SK-N-SH (cell line): Measurements from ENCODE around the gene AKAP6. TPM values are rescaled to one million over a fixed set of nuclear protein-coding genes. Genes with fewer than 3 reads are reported as not detected.

Source experiments
- CTCF ChIA-PET: fragments of 300-600, 350-600 bp; formaldehyde crosslinking; extraction: SDS; loops from one replicate; lab custom pipeline; 2021; lab: Yijun Ruan, JAX
- POLR2A ChIA-PET: fragments of 350-600 bp; sonication (Branson Sonifier 250); formaldehyde crosslinking; extraction: SDS; loops from one replicate; lab custom pipeline; 2020; ENCODE audit warnings: antibody characterized with exemption, inconsistent platforms; lab: Yijun Ruan, JAX
- DNase-seq: peaks from one replicate; pipeline ENCODE4 v3.0.0; 2012
- H2AFZ ChIP-seq: fragments of 200-600 bp; sonication (generic); 2 replicates; pipeline ENCODE4 v1.8.1; 2016; ENCODE audit warnings: antibody characterized with exemption, mild to moderate bottlenecking, low read depth
- H3F3A ChIP-seq: fragments of 200-600 bp; sonication (generic); replicated peaks from 2 replicates; pipeline ENCODE3; 2016; ENCODE audit warnings: antibody characterized with exemption, mild to moderate bottlenecking; ENCODE audit not compliant: insufficient read depth
- H3K27ac ChIP-seq, 2 experiments: fragments of 200-500 bp in 1 of 2; fragments of 200-600 bp in 1 of 2; sonication (Bioruptor generic) in 1 of 2; sonication (generic), shearing (Covaris generic) in 1 of 2; 2 replicates each; pipeline versions ENCODE4 v1.5.1 to v1.6.1; 2014 to 2016; ENCODE audit warnings: low read depth in 2 of 2, inconsistent platforms in 1 of 2, low read length in 1 of 2, mild to moderate bottlenecking in 1 of 2, mixed read lengths in 1 of 2
- H3K27me3 ChIP-seq: fragments of 200-600 bp; sonication (generic), shearing (Covaris generic); 2 replicates; pipeline ENCODE4 v1.6.1; 2016; ENCODE audit warnings: mixed run types; ENCODE audit not compliant: insufficient read depth
- H3K36me3 ChIP-seq, 2 experiments: fragments of 200-500 bp in 1 of 2; fragments of 200-600 bp in 1 of 2; sonication (Bioruptor generic) in 1 of 2; sonication (generic) in 1 of 2; replicated peaks in 1 of 2; 2 replicates each; pipeline versions ENCODE3 to v1.5.1; 2014 to 2016; ENCODE audit warnings: low read length in 1 of 2, mild to moderate bottlenecking in 1 of 2; ENCODE audit not compliant: insufficient read depth in 2 of 2, control insufficient read depth in 1 of 2
- H3K4me1 ChIP-seq, 2 experiments: fragments of 200-500 bp in 1 of 2; fragments of 200-600 bp in 1 of 2; sonication (Bioruptor generic) in 1 of 2; sonication (generic), shearing (Covaris generic) in 1 of 2; 2 replicates each; pipeline versions ENCODE4 v1.5.1 to v1.6.1; 2014 to 2016; ENCODE audit warnings: low read depth in 1 of 2, low read length in 1 of 2, mixed run types in 1 of 2; ENCODE audit not compliant: insufficient read depth in 2 of 2, control insufficient read depth in 1 of 2
- H3K4me2 ChIP-seq: fragments of 200-600 bp; sonication (generic), shearing (Covaris generic); 2 replicates; pipeline ENCODE4 v1.6.1; 2017; ENCODE audit warnings: mixed run types
- H3K4me3 ChIP-seq, 2 experiments: fragments of 200-500 bp in 1 of 2; fragments of 200-600 bp in 1 of 2; sonication (Bioruptor generic) in 1 of 2; sonication (generic), shearing (Covaris generic) in 1 of 2; 2 replicates each; pipeline versions ENCODE4 v1.5.1 to v1.8.1; 2014 to 2016; ENCODE audit warnings: low read depth in 2 of 2, inconsistent platforms in 1 of 2, low read length in 1 of 2, mild to moderate bottlenecking in 1 of 2, mixed read lengths in 1 of 2, moderate library complexity in 1 of 2
- H3K79me2 ChIP-seq: fragments of 200-600 bp; sonication (generic); 2 replicates; pipeline ENCODE4 v1.8.1; 2017; ENCODE audit warnings: mild to moderate bottlenecking; ENCODE audit not compliant: insufficient read depth
- H3K9ac ChIP-seq: fragments of 200-600 bp; sonication (generic); 2 replicates; pipeline ENCODE4 v1.6.1; 2017; ENCODE audit warnings: mixed run types
- H3K9me2 ChIP-seq: fragments of 200-600 bp; sonication (generic); 2 replicates; pipeline ENCODE4 v1.6.1; 2017; ENCODE audit warnings: mixed run types
- H3K9me3 ChIP-seq: fragments of 200-600 bp; sonication (generic); 2 replicates; pipeline ENCODE4 v1.6.1; 2017; ENCODE audit warnings: mixed run types, mild to moderate bottlenecking, moderate library complexity
- H4K20me1 ChIP-seq: fragments of 200-600 bp; sonication (generic); 2 replicates; pipeline ENCODE4 v1.6.1; 2017; ENCODE audit warnings: mild to moderate bottlenecking, mixed run types; ENCODE audit not compliant: insufficient read depth
- CHD2 ChIP-seq: fragments of 150-350 bp; IDR thresholded peaks from 2 replicates; pipeline ENCODE4 v1.6.1; 2018; ENCODE audit warnings: low read length; ENCODE audit not compliant: partially characterized antibody
- ELF1 ChIP-seq: IDR thresholded peaks from 2 replicates; pipeline ENCODE4 v1.4.0; 2012
- EP300 ChIP-seq, 2 experiments: IDR thresholded peaks; 2 replicates each; pipeline versions ENCODE4 v1.4.0 to v1.6.1; 2012; ENCODE audit warnings: borderline replicate concordance in 1 of 2, low read depth in 1 of 2, low read length in 1 of 2
- EZH2phosphoT487 ChIP-seq: fragments of 200-600 bp; sonication (generic); IDR thresholded peaks from 2 replicates; pipeline ENCODE4 v1.6.1; 2017; ENCODE audit warnings: low read depth, mixed run types, mild to moderate bottlenecking, antibody characterized with exemption, moderate library complexity, borderline replicate concordance
- FOSL2 ChIP-seq: IDR thresholded peaks from 2 replicates; pipeline ENCODE4 v1.4.0; 2012; ENCODE audit warnings: low read depth, mild to moderate bottlenecking, moderate library complexity, borderline replicate concordance
- FOXJ3 ChIP-seq: sonication (generic); formaldehyde crosslinking; IDR thresholded peaks from 2 replicates; pipeline ENCODE4 v1.5.1; 2020; ENCODE audit warnings: mild to moderate bottlenecking, missing genetic modification reagents
- GATA2 ChIP-seq: sonication (generic); formaldehyde crosslinking; IDR thresholded peaks from 2 replicates; pipeline ENCODE4 v1.5.0; 2020; ENCODE audit warnings: mild to moderate bottlenecking, missing genetic modification reagents
- IRF3 ChIP-seq: fragments of 150-350 bp; IDR thresholded peaks from 2 replicates; pipeline ENCODE4 v1.6.1; 2016; ENCODE audit warnings: mild to moderate bottlenecking, low read depth, low read length
- JUND ChIP-seq: IDR thresholded peaks from 2 replicates; pipeline ENCODE4 v1.4.0; 2012
- MEF2A ChIP-seq: IDR thresholded peaks from 2 replicates; pipeline ENCODE4 v1.4.0; 2012; ENCODE audit warnings: low read depth, borderline replicate concordance
- MXI1 ChIP-seq: IDR thresholded peaks from 2 replicates; pipeline ENCODE4 v1.6.1; 2012; ENCODE audit warnings: mild to moderate bottlenecking, low read depth, low read length, improper control_type of control experiment
- NRF1 ChIP-seq: IDR thresholded peaks from 2 replicates; pipeline ENCODE4 v1.6.1; 2012; ENCODE audit warnings: low read depth, mild to moderate bottlenecking, low read length
- POLR2AphosphoS5 ChIP-seq: IDR thresholded peaks from 2 replicates; pipeline ENCODE4 v1.6.1; 2012; ENCODE audit warnings: low read depth, low read length
- RFX5 ChIP-seq: IDR thresholded peaks from 2 replicates; pipeline ENCODE4 v1.6.1; 2012; ENCODE audit warnings: mild to moderate bottlenecking, improper control_type of control experiment, low read length
- SIN3A ChIP-seq: IDR thresholded peaks from 2 replicates; pipeline ENCODE4 v1.6.1; 2012; ENCODE audit warnings: low read depth, mild to moderate bottlenecking, low read length, moderate library complexity, borderline replicate concordance
- TAF1 ChIP-seq: IDR thresholded peaks from 2 replicates; pipeline ENCODE4 v1.6.1; 2012; ENCODE audit warnings: low read depth, mild to moderate bottlenecking, low read length, moderate library complexity, borderline replicate concordance
- TCF12 ChIP-seq: IDR thresholded peaks from 2 replicates; pipeline ENCODE4 v1.4.0; 2012
- TEAD4 ChIP-seq: IDR thresholded peaks from 2 replicates; pipeline ENCODE4 v1.4.0; 2012; ENCODE audit warnings: mild to moderate bottlenecking, borderline replicate concordance; ENCODE audit not compliant: insufficient read depth
- USF1 ChIP-seq: IDR thresholded peaks from 2 replicates; pipeline ENCODE4 v1.4.0; 2012; ENCODE audit warnings: low read depth, borderline replicate concordance
- ZBTB33 ChIP-seq: IDR thresholded peaks from 2 replicates; pipeline ENCODE4 v1.4.0; 2012; ENCODE audit warnings: low read depth, borderline replicate concordance
- WGBS: methylation state at CpG from one replicate; pipeline ENCODE4 v1.1.6; 2017; ENCODE audit warnings: low lambda C conversion rate; 5-methylcytosine and 5-hydroxymethylcytosine counted together
- polyA plus RNA-seq, 3 experiments: library from polyadenylated mRNA; depleted of rRNA; stranded (reverse); fragments of >200 nt; gene quantifications; 2 replicates each; pipeline ENCODE4 v1.2.3, GENCODE V29; 2012

Gene AKAP6
- polyA plus RNA-seq, 1 of the 3 experiments (the other 2 are of a cell fraction) = 1.7 TPM

- TF ChIP-seq FOXJ3 (CRISPR knock-in tag) = no peak
- no peak for TF ChIP-seq EP300 (IDR thresholded peaks at IDR 0.05; ENCODE audit: borderline replicate concordance in 1 of 2, low read depth in 1 of 2, low read length in 1 of 2)
- no peak for TF ChIP-seq ZBTB33
- no peak for TF ChIP-seq JUND
- no peak for TF ChIP-seq EZH2phosphoT487
- no peak for TF ChIP-seq POLR2AphosphoS5
- no peak for TF ChIP-seq TAF1
- TF ChIP-seq TEAD4 = no peak
Observed at GRCh38 chr14:32329690-32330285, 690 bp downstream of the AKAP6 start (continued).

GRCh38 chr14:32330351-32331111, 1.4 kb downstream of the AKAP6 start:
- Histone ChIP-seq H2AFZ (peak overlapping the region; percentile 81), H3K4me2 (peak overlapping the region; percentile 75), H3K79me2 (no peaks in the 10 kb centered on the region), H3K4me1 (peaks cover 0 to 12% of the 10 kb centered on the region in 2 experiments; a peak in 2 of 4 replicates), H3K27ac (peak overlapping the region; percentile 36 to 86; a peak in 3 of 4 replicates), H3K36me3 (no peaks in the 10 kb centered on the region), H3K9ac (peak overlapping the region; percentile 38), H3K9me2 (no peaks in the 10 kb centered on the region), H3K4me3 (peak overlapping the region; percentile 48 to 51), H3F3A (peaks cover 4% of the 10 kb centered on the region), H4K20me1 (no peaks in the 10 kb centered on the region), H3K27me3 (no peaks in the 10 kb centered on the region), H3K9me3 (no peaks in the 10 kb centered on the region)
- ChIA-PET CTCF (interaction anchor here (0.8 to 3.9 kb wide), 6 partner anchors 10 to 820 kb away, joined by 3 to 16 read pairs (median 3); no protein-coding TSS in a partner anchor), POLR2A (no interaction called here)
- TF ChIP-seq NRF1 = no peak
- no peak for TF ChIP-seq USF1
- TF ChIP-seq MEF2A = no peak
- TF ChIP-seq MXI1 = peak; percentile 70; the same call in 1 of the 2 replicates
- no peak for TF ChIP-seq GATA2 (CRISPR knock-in tag)
- no peak for TF ChIP-seq FOSL2
- TF ChIP-seq ELF1 = no peak
- TF ChIP-seq CHD2 = peak; percentile 10
- no peak for TF ChIP-seq TAF1
- TF ChIP-seq TCF12 = no peak
- TF ChIP-seq RFX5 = no peak
- TF ChIP-seq SIN3A = no peak
- no peak for TF ChIP-seq JUND
- TF ChIP-seq EZH2phosphoT487 = no peak
- no peak for TF ChIP-seq IRF3
- WGBS = 35% methylated on average over 4 of the region's 4 CpGs
- no peak for DNase-seq
